Spleen (tissue), 11 donors: ENCODE results near the gene CES4A. TPM values are rescaled to one million over a fixed set of nuclear protein-coding genes. Genes with fewer than 3 reads are reported as not detected.
A peak's percentile ranks its signal among the peaks of the same experiment; 100 is the strongest.

Experiments used
- DNase-seq: peaks from one replicate; pipeline ENCODE4 v3.0.0-alpha.2; 2020
- H3K27ac ChIP-seq, 8 donors: fragments of 200-600 bp; sonication (generic) in 7 of 8; 1 replicate in 4 of 8; 2 replicates in 4 of 8; pipeline versions ENCODE4 v1.5.0 to v1.8.0; 2016 to 2021; ENCODE audit warnings: inconsistent platforms in 4 of 8, mild to moderate bottlenecking in 4 of 8, moderate library complexity in 1 of 8
- H3K27me3 ChIP-seq, 7 donors: fragments of 200-600 bp; sonication (generic) in 6 of 7; replicated peaks in 1 of 7; 1 replicate in 4 of 7; 2 replicates in 3 of 7; pipeline versions ENCODE4 v1.5.0 to v1.8.0; 2016 to 2021; ENCODE audit warnings: inconsistent platforms in 3 of 7, mild to moderate bottlenecking in 1 of 7
- H3K36me3 ChIP-seq, 6 donors: fragments of 200-600 bp; sonication (generic) in 5 of 6; 1 replicate in 4 of 6; 2 replicates in 2 of 6; pipeline versions ENCODE4 v1.5.0 to v1.8.0; 2016 to 2021; ENCODE audit warnings: inconsistent platforms in 2 of 6
- H3K4me1 ChIP-seq, 6 donors: fragments of 200-600 bp; sonication (generic) in 5 of 6; 1 replicate in 3 of 6; 2 replicates in 3 of 6; pipeline versions ENCODE4 v1.5.0 to v1.8.0; 2016 to 2021; ENCODE audit warnings: inconsistent platforms in 3 of 6
- H3K4me3 ChIP-seq, 8 donors: fragments of 200-600 bp; sonication (generic) in 7 of 8; 1 replicate in 4 of 8; 2 replicates in 4 of 8; pipeline versions ENCODE4 v1.5.0 to v1.8.0; 2016 to 2021; ENCODE audit warnings: inconsistent platforms in 4 of 8, mild to moderate bottlenecking in 4 of 8, moderate library complexity in 2 of 8
- H3K9me3 ChIP-seq, 8 donors: fragments of 200-600 bp; sonication (generic) in 7 of 8; 1 replicate in 4 of 8; 2 replicates in 4 of 8; pipeline versions ENCODE4 v1.5.0 to v1.8.0; 2016 to 2021; ENCODE audit warnings: inconsistent platforms in 4 of 8
- CTCF ChIP-seq, 11 experiments: fragments of 200-600 bp in 7 of 11; fragments of 450-650 bp in 4 of 11; sonication (generic) in 4 of 11; IDR thresholded peaks in 8 of 11; conservative IDR thresholded peaks in 3 of 11; 1 replicate in 7 of 11; 2 replicates in 4 of 11; pipeline versions ENCODE4 v1.4.0 to v1.8.0; 2016 to 2021; ENCODE audit warnings: antibody characterized with exemption in 11 of 11, inconsistent platforms in 4 of 11, mild to moderate bottlenecking in 1 of 11
- POLR2A ChIP-seq, 3 donors: fragments of 450-650 bp; IDR thresholded peaks; one replicate each; pipeline ENCODE4 v1.5.1; 2017; ENCODE audit warnings: antibody characterized with exemption in 3 of 3, mild to moderate bottlenecking in 1 of 3
- POLR2AphosphoS5 ChIP-seq, 3 donors: sonication (generic); formaldehyde crosslinking; IDR thresholded peaks; one replicate each; pipeline ENCODE4 v1.5.1; 2017; ENCODE audit warnings: antibody characterized with exemption in 3 of 3
- WGBS, 5 donors: extraction: QIAGEN DNeasy Blood & Tissue Kit in 3 of 5; methylation state at CpG; one replicate each; pipeline versions ENCODE4 v1.1.5 to v1.1.7; 2013 to 2018; 5-methylcytosine and 5-hydroxymethylcytosine counted together
- intact Hi-C: fragments of 100-400 bp; cut with DNase I; formaldehyde crosslinking; loops from one replicate; pipeline ENCODE4 v1.15.0; 2023; ENCODE audit warnings: low total_unique reads
- polyA plus RNA-seq, 3 donors: library from polyadenylated mRNA; stranded (reverse); fragments of 200-250 nt; gene quantifications; one replicate each; pipeline ENCODE4 v1.2.1, GENCODE V29; 2013
- total RNA-seq, 7 donors: library from RNA; depleted of rRNA in 3 of 7; stranded (reverse); fragments of >200 nt in 3 of 7; fragmentation: NEBNext Ultra II Directional in 4 of 7; extraction: Animal tissue kit (Norgen Biotek cat#: 25700) in 4 of 7; gene quantifications; one replicate each; pipeline versions ENCODE4 v1.1.0 to v1.2.1, GENCODE V29; 2016 to 2021
- donor health status: healthy with polysubstance abuse.
- donor health status: DM: no; HTN: no; CAD: no; lungs with moderate emphysema.
- donor health status: DM: no; HTN: no; CAD: no.
- donor health status: Bipolar disorder and iron deficiency.
- donor health status: healthy.
- donor health status: DM: no; HTN: no; CAD: no.
- donor health status: DM: yes; HTN: yes; CAD: no.

The CES4A gene
- total and polyA plus RNA-seq, 10 donors = 5.0 to 9.9 (median 6.7) TPM

- H3K4me3 ChIP-seq = peak overlapping the region; percentile 56 to 100 (median 88)
- TF ChIP-seq CTCF (IDR thresholded peaks at IDR 0.05 in 8 of 11, conservative IDR thresholded peaks at IDR 0.05 in 3 of 11) = no peak
- peak; percentile 60 to 82 (median 78) for TF ChIP-seq POLR2AphosphoS5 (IDR thresholded peaks at IDR 0.05)
- peak in 1 of 3 donors; percentile 15 for TF ChIP-seq POLR2A (IDR thresholded peaks at IDR 0.05)
Observed at GRCh38 chr16:67029254-67030096, 41.1 kb downstream of the CES4A start.

GRCh38 chr16:67030221-67030962 lies 42.0 kb downstream of the CES4A start:
- WGBS, 5 donors = 48 to 52% (median 50%) methylated on average over 18 of the region's 18 CpGs
- H3K9me3 ChIP-seq = no peaks in the 10 kb centered on the region
- H3K36me3 ChIP-seq = peaks cover 0 to 24% (median 3%) of the 10 kb centered on the region in 6 donors
- DNase-seq = peak; percentile 23
- H3K4me1 ChIP-seq = peaks cover 21 to 67% (median 56%) of the 10 kb centered on the region in 6 donors
- TF ChIP-seq POLR2AphosphoS5 (IDR thresholded peaks at IDR 0.05) (no peak), CTCF (IDR thresholded peaks at IDR 0.05 in 8 of 11, conservative IDR thresholded peaks at IDR 0.05 in 3 of 11) (no peak), POLR2A (IDR thresholded peaks at IDR 0.05) (no peak)
- intact Hi-C loops = no loop called here
- H3K4me3 ChIP-seq = peak overlapping the region; percentile 56 to 100 (median 88)
- H3K27ac ChIP-seq = peak overlapping the region; percentile 90 to 99 (median 98)
- H3K27me3 ChIP-seq = no peaks in the 10 kb centered on the region

More at GRCh38 chr16:67029254-67030096, 41.1 kb downstream of the CES4A start:
- Histone ChIP-seq H3K4me1 (peaks cover 21 to 58% (median 47%) of the 10 kb centered on the region in 6 donors), H3K27ac (peak overlapping the region; percentile 90 to 99 (median 98)), H3K27me3 (no peaks in the 10 kb centered on the region), H3K36me3 (peaks cover 0 to 24% (median 3%) of the 10 kb centered on the region in 6 donors), H3K9me3 (no peaks in the 10 kb centered on the region)
- intact Hi-C loops = no loop called here
- peak; percentile 93 for DNase-seq
- 0% methylated on average over 31 to 123 of the region's 123 CpGs for WGBS, 5 donors

- Histone ChIP-seq H3K27me3 (no peaks in the 10 kb centered on the region), H3K4me1 (peaks cover 21 to 94% (median 61%) of the 10 kb centered on the region in 6 donors), H3K27ac (no peak overlapping the region), H3K4me3 (no peak overlapping the region), H3K36me3 (peaks cover 0 to 51% (median 12%) of the 10 kb centered on the region in 6 donors), H3K9me3 (no peaks in the 10 kb centered on the region)
- TF ChIP-seq POLR2AphosphoS5 (IDR thresholded peaks at IDR 0.05) = no peak
- TF ChIP-seq CTCF (IDR thresholded peaks at IDR 0.05 in 8 of 11, conservative IDR thresholded peaks at IDR 0.05 in 3 of 11) = no peak
- TF ChIP-seq POLR2A (IDR thresholded peaks at IDR 0.05) = no peak
- WGBS, 5 donors = 33 to 47% (median 36%) methylated on average over 4 of the region's 4 CpGs
- intact Hi-C loops = no loop called here
- DNase-seq = no peak
Observed at GRCh38 chr16:67034487-67034886, 46.1 kb downstream of the CES4A start.
